ENCODE results near the gene PIK3AP1. TPM values are rescaled to one million over a fixed set of nuclear protein-coding genes. Genes with fewer than 3 reads are reported as not detected.

Gene PIK3AP1
- total RNA-seq, 4 donors from 2014 or later: 1.7 to 10.6 (median 8.4) TPM

Small RNAs within 50 kb of the gene (small RNA-seq; reads per million reads assigned to genes)
- gene RNA5SP324 (not detected), gene RNU6-1274P (not detected)

Other genes starting within 250 kb of the PIK3AP1 start
- gene TLL2, start 206.6 kb downstream of the PIK3AP1 start, total RNA-seq: 1 to 10 TPM in 1 of 4 donors, under 1 TPM in 1, not detected in 2; 0.67 to 1.1 TPM
- 100 to 1,000 TPM in 2 of 4 donors, 10 to 100 TPM in 2; 86.8 to 210 (median 113) TPM for gene TM9SF3, start 133.5 kb downstream of the PIK3AP1 start, total RNA-seq
- gene LCOR, start 111.8 kb upstream of the PIK3AP1 start, total RNA-seq: 1,000 to 10,000 TPM in 1 of 4 donors, 100 to 1,000 TPM in 1, 10 to 100 TPM in 1, 1 to 10 TPM in 1; 7.7 to 2,027 (median 132) TPM

Data from uterus (tissue), 4 donors.